Type B pancreatic cell (in vitro differentiated cells): ENCODE results near the gene LCN6. TPM values are rescaled to one million over a fixed set of nuclear protein-coding genes. Genes with fewer than 3 reads are reported as not detected.

ENCODE experiments used
- DNase-seq: peaks from one replicate; pipeline ENCODE4 v3.0.0; 2021; ENCODE audit warnings: mixed read lengths; ENCODE audit not compliant: unreplicated experiment; ENCODE audit errors: extremely low spot score
- H3K27ac Mint-ChIP-seq: 2 replicates; pipeline ENCODE4 v1.8.0; 2021; ENCODE audit warnings: mild to moderate bottlenecking, mixed read lengths
- H3K27me3 Mint-ChIP-seq: 2 replicates; pipeline ENCODE4 v1.8.0; 2021; ENCODE audit warnings: mixed read lengths
- H3K36me3 Mint-ChIP-seq: 2 replicates; pipeline ENCODE4 v1.8.0; 2021; ENCODE audit warnings: mixed read lengths
- H3K4me1 Mint-ChIP-seq: one replicate; pipeline ENCODE4 v1.8.0; 2021; ENCODE audit warnings: mixed read lengths; ENCODE audit not compliant: unreplicated experiment
- H3K4me3 Mint-ChIP-seq: 2 replicates; pipeline ENCODE4 v1.8.0; 2021; ENCODE audit warnings: mild to moderate bottlenecking, mixed read lengths
- H3K9me3 Mint-ChIP-seq: 2 replicates; pipeline ENCODE4 v1.8.0; 2021; ENCODE audit warnings: mixed read lengths
- microRNA-seq: library from miRNA; unstranded; fragments of <30 nt; microRNA quantifications from one replicate; pipeline ENCODE4, GENCODE V29; 2020
- total RNA-seq: library from RNA; stranded (reverse); gene quantifications from 2 replicates; pipeline ENCODE4 v1.2.1, GENCODE V29; 2021; ENCODE audit warnings: low replicate concordance
- TF ChIP-seq, protein P1 (sequence below): fragments of 200-600 bp; sonication (generic); conservative IDR thresholded peaks from 2 replicates; pipeline ENCODE4 v1.5.0; 2021; ENCODE audit warnings: antibody characterized with exemption, mild to moderate bottlenecking

The LCN6 gene
- total RNA-seq, 1 donor from 2014 or later, result not detected

DNA sequence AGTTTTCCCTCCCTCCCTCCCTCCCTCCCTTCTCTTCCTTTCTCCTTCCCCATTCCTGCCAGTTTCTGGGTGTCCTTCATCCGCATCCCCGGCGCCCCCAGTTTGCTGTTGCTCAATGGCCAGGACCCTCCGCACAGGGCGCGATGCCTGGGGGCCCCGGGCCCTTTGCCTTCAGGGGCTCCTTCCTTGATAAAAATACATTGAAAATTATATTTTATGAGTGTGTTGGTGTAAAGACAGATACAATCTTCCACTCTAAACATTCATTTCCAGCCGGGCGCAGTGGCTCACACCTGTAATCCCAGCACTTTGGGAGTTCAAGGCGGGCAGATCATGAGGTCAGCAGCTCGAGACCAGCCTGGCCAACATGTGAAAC is 53.5 kb downstream of the LCN6 start:
- H3K9me3 Mint-ChIP-seq, result no peaks in the 10 kb centered on the region
- H3K27me3 Mint-ChIP-seq, result no peaks in the 10 kb centered on the region
- H3K4me1 Mint-ChIP-seq, result peaks cover 12% of the 10 kb centered on the region
- TF ChIP-seq, protein P1, sequence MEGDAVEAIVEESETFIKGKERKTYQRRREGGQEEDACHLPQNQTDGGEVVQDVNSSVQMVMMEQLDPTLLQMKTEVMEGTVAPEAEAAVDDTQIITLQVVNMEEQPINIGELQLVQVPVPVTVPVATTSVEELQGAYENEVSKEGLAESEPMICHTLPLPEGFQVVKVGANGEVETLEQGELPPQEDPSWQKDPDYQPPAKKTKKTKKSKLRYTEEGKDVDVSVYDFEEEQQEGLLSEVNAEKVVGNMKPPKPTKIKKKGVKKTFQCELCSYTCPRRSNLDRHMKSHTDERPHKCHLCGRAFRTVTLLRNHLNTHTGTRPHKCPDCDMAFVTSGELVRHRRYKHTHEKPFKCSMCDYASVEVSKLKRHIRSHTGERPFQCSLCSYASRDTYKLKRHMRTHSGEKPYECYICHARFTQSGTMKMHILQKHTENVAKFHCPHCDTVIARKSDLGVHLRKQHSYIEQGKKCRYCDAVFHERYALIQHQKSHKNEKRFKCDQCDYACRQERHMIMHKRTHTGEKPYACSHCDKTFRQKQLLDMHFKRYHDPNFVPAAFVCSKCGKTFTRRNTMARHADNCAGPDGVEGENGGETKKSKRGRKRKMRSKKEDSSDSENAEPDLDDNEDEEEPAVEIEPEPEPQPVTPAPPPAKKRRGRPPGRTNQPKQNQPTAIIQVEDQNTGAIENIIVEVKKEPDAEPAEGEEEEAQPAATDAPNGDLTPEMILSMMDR, result no peak
- no peak for DNase-seq
- H3K27ac Mint-ChIP-seq, result peak overlapping the region; percentile 46
- no peak overlapping the region for H3K4me3 Mint-ChIP-seq
- no peaks in the 10 kb centered on the region for H3K36me3 Mint-ChIP-seq

DNA sequence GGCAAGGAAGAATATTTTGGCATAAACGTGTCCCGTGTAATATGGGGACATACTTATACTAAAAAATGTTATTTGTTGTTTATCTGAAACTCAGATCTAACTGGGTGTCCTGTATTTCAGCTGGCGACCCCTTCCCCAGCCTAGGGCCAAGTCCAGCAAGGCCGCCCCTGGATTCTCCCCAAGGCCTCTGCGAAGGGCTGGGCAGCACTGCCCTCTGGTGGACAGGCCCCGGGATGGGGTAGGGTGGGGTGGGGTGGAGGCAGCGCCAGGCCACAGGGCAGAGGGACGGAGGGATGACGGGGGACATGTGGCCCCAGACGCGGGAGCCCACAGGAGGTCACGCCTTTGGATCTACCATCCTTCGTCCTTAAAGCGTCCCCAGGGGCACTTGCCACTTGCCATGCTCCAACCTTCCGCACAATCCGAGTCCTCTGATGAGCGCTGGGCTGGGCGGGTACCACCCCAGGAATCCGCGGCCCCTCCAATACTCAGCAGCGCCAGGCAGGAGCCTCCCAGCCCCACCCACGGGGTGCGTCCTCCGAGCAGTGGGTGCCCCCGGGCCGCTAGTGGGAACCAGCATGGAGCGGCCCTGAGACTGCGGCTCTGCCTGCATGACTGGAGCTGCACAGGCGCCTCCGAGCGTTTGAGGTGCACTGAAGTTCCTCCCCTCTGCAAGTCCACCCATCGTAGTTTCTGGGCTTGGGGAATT is 54.0 kb downstream of the LCN6 start:
- H3K27me3 Mint-ChIP-seq, result no peaks in the 10 kb centered on the region
- H3K9me3 Mint-ChIP-seq, result no peaks in the 10 kb centered on the region
- H3K36me3 Mint-ChIP-seq, result no peaks in the 10 kb centered on the region
- no peak overlapping the region for H3K4me3 Mint-ChIP-seq
- H3K4me1 Mint-ChIP-seq, result peaks cover 12% of the 10 kb centered on the region
- no peak for DNase-seq
- TF ChIP-seq, protein P1, result peak; percentile 74
- peak overlapping the region; percentile 71 for H3K27ac Mint-ChIP-seq

Small RNA genes lying within 50 kb of the gene (microRNA-seq; reads per million reads assigned to microRNA genes)
- gene MIR6722, result not detected

Other genes with a start within 250 kb of the LCN6 start
- 36.5 and 53.1 TPM in 2 replicates for gene NOTCH1, start 202.5 kb downstream of the LCN6 start, total RNA-seq
- 20.7 and 25.5 TPM in 2 replicates for gene EGFL7, start 85.6 kb downstream of the LCN6 start, total RNA-seq
- gene AGPAT2, start 61.1 kb downstream of the LCN6 start, total RNA-seq, result 47.8 and 75.3 TPM in 2 replicates
- gene DIPK1B, start 36.0 kb downstream of the LCN6 start, total RNA-seq, result 40.8 and 48.7 TPM in 2 replicates
- gene LCN10, start 5.6 kb downstream of the LCN6 start, total RNA-seq, result not detected in 2 replicates
- gene LCN8, start 9.7 kb upstream of the LCN6 start, total RNA-seq, result not detected in 2 replicates
- 0.77 and 0.93 TPM in 2 replicates for gene LCN15, start 16.0 kb upstream of the LCN6 start, total RNA-seq
- 62.3 and 98.6 TPM in 2 replicates for gene TMEM141, start 42.8 kb upstream of the LCN6 start, total RNA-seq
- 2.9 and 6.1 TPM in 2 replicates for gene CCDC183, start 47.8 kb upstream of the LCN6 start, total RNA-seq
- 94.2 and 112 TPM in 2 replicates for gene RABL6, start 59.4 kb upstream of the LCN6 start, total RNA-seq
- 3.2 and 3.6 TPM in 2 replicates for gene AJM1, start 94.0 kb upstream of the LCN6 start, total RNA-seq
- 176 and 199 TPM in 2 replicates for gene PHPT1, start 100.9 kb upstream of the LCN6 start, total RNA-seq
- gene MAMDC4, start 103.8 kb upstream of the LCN6 start, total RNA-seq, result 18.4 and 29.1 TPM in 2 replicates
- 324 and 342 TPM in 2 replicates for gene EDF1, start 117.8 kb upstream of the LCN6 start, total RNA-seq
- gene TRAF2, start 138.0 kb upstream of the LCN6 start, total RNA-seq, result 19.4 and 22.3 TPM in 2 replicates
- 82.8 and 110 TPM in 2 replicates for gene FBXW5, start 196.2 kb upstream of the LCN6 start, total RNA-seq
- 2.8 and 4.1 TPM in 2 replicates for gene C8G, start 196.7 kb upstream of the LCN6 start, total RNA-seq
- gene LCN12, start 203.7 kb upstream of the LCN6 start, total RNA-seq, result 7.9 and 8.3 TPM in 2 replicates
- gene PTGDS, start 229.0 kb upstream of the LCN6 start, total RNA-seq, result 1.4 and 1.7 TPM in 2 replicates
- gene LCNL1, start 234.5 kb upstream of the LCN6 start, total RNA-seq, result not detected in 2 replicates
- gene PAXX, start 243.9 kb upstream of the LCN6 start, total RNA-seq, result 63.4 and 100 TPM in 2 replicates
- gene CLIC3, start 248.0 kb upstream of the LCN6 start, total RNA-seq, result 38.6 and 63.3 TPM in 2 replicates